Measurements from ENCODE around the gene FOXO4. TPM values are rescaled to one million over a fixed set of nuclear protein-coding genes. Genes with fewer than 3 reads are reported as not detected.
A peak's percentile ranks its signal among the peaks of the same experiment; 100 is the strongest.
"Not testable (repeated sequence)": the region's sequence is repeated elsewhere in the genome, so short reads cannot be mapped to it uniquely, and the experiment has no call there.

Gene FOXO4, protein sequence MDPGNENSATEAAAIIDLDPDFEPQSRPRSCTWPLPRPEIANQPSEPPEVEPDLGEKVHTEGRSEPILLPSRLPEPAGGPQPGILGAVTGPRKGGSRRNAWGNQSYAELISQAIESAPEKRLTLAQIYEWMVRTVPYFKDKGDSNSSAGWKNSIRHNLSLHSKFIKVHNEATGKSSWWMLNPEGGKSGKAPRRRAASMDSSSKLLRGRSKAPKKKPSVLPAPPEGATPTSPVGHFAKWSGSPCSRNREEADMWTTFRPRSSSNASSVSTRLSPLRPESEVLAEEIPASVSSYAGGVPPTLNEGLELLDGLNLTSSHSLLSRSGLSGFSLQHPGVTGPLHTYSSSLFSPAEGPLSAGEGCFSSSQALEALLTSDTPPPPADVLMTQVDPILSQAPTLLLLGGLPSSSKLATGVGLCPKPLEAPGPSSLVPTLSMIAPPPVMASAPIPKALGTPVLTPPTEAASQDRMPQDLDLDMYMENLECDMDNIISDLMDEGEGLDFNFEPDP
- 3.8 and 4.9 TPM in 2 replicates for total RNA-seq (2014; rRNA removed; shearing (Covaris generic); ENCODE audit: low replicate concordance)

DNA sequence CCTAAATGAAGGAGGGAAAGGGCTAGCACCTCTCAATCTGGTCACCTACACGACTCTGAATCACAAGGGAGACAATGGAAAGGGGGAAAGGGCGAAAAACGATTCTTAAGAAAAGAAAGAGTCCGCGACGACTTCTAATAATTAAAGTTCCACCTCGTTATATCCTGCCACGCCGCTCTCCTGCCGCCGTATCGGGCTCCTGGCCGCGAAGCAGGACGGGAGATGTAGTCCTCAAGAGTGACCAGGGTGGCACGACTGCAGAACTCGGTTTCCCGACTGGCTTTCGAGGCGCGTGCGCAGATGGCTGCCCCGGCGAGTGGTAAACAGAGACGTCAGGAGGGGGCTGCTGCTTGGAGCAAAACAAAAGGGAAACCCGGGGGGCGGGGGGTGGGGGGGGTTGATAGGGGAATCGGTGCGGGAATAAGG is at the start of gene FOXO4:
TSS of gene FOXO4 (plus strand) at position 297 of the 426 bp plus-strand sequence. CDS start 678 bp downstream, outside the sequence.
- Histone ChIP-seq H3K9me3 (no peaks in the 10 kb centered on the region), H3K27me3 (no peaks in the 10 kb centered on the region), H3K4me3 (peak within 1 kb of the TSS; percentile 58), H3K36me3 (no peaks in the 10 kb centered on the region)
- DNase-seq: peak; percentile 84

DNA sequence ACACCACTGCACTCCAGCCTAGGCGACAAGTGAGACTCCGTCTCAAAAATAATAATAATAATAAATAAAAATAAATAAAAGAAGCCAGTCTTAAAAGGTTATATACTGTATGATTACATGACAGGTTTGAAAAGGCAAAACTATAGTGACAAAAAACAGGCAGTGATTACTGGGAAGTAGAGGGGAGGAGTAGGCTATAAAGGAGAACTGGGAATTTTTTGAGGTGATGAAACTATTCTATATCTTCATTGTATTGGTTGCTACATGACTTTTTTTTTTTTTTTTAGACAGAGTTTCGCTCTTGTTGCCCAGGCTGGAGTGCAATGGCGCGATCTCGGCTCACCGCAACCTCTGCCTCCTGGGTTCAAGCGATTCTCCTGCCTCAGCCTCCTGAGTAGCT is 47.8 kb upstream of the FOXO4 start:
- H3K27me3 ChIP-seq, H3K9me3 ChIP-seq, H3K4me3 ChIP-seq, H3K36me3 ChIP-seq, DNase-seq: not testable (repeated sequence)

DNA sequence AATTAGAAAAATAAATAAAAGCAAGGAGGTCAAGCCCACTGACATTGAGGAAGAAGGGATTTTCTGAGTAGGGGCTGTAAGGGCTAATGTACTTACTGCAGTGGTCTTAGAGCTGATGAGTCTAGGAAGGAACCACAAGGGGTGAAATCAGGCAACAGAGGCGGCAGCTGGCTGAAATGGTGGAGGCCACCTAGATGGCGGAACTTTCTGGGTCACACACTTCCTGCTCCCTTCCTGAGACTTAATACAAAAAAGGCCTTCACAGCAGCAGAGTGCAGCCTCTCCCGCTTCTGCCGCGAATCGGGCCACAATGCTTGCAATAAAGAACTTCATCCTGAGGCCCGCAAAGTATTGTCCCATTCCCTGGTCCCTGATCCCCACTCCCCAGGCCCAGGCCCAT is 42.9 kb upstream of the FOXO4 start:
- H3K27me3 ChIP-seq: no peaks in the 10 kb centered on the region
- H3K9me3 ChIP-seq: no peaks in the 10 kb centered on the region
- H3K4me3 ChIP-seq: no peak overlapping the region
- no peaks in the 10 kb centered on the region for H3K36me3 ChIP-seq
- DNase-seq: no peak

DNA sequence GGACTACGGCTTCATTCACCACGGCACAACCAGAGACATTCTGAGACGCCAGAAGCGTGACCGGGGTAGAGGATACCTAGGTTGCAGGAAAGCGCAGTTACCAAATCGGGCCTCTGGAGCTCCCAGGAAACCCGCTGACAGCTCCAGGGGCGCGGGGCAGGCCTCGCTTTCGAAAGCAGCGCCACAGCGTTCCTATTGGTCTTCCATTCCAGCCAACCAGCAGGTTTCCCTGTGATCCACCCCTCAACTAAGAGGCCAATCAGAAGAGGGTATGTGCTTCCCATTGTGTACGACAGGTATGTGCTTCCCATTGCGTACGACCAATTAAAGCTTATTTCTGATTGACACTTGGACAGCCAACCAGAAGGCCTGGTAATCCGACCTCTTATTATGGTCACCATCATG is 42.4 kb upstream of the FOXO4 start:
- Histone ChIP-seq H3K27me3 (no peaks in the 10 kb centered on the region), H3K9me3 (no peaks in the 10 kb centered on the region), H3K36me3 (no peaks in the 10 kb centered on the region), H3K4me3 (no peak overlapping the region)
- DNase-seq: no peak

DNA sequence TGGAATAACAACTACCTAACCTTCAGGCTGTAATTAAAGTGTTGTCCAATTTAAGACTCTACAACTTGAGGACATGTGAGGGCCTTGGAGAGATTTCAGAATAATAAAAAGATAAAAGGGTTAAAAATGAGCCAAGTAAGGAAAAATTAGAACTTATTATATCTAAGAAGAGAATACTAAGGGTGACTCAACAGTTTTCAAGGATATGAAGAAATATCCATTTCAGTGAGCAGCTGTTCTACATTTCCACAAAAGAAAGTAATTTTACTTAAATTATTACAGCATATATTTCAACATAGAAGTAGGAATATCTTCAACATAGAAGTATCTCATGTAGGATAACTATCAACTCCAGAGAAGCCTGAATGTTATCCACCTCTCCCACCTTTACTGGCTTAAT is 38.8 kb upstream of the FOXO4 start:
- Histone ChIP-seq H3K27me3 (no peaks in the 10 kb centered on the region), H3K36me3 (no peaks in the 10 kb centered on the region; the same call in 1 of the 2 replicates), H3K9me3 (no peaks in the 10 kb centered on the region), H3K4me3 (no peak overlapping the region)
- DNase-seq: no peak

DNA sequence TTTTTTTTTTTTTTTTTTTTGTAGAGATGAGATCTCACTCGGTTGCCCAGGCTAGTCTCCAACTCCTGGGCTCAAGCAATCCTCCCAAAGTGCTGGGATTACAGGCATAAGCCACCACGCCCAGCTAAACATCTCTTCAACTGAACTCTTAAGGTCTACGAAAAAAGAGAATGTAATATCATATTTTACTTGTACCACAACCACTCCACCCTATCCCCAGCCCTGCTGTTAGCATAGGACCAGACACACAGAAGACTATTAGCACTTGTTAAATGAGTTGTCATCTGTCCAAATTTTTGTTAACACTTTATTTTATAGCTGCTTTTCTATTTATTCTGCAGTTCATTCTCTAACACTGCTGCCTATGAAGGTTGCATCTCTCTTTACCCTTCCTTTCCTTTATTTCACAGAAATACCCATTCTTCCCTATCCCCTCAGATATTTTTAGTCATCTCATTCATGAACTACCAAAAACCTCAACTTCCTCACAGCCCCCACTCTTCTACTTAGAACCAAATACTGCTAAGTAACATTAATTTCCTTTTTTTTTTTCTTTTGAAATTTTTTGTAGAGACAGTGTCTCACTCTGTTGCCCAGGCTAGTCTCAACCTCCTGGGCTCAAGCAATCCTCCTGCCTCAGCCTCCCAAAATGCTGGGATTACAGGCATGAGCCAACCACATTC is 37.7 kb upstream of the FOXO4 start:
- DNase-seq: no peak
- H3K36me3 ChIP-seq: no peaks in the 10 kb centered on the region; the same call in 1 of the 2 replicates
- no peak overlapping the region for H3K4me3 ChIP-seq
- H3K9me3 ChIP-seq: no peaks in the 10 kb centered on the region
- H3K27me3 ChIP-seq: no peaks in the 10 kb centered on the region

DNA sequence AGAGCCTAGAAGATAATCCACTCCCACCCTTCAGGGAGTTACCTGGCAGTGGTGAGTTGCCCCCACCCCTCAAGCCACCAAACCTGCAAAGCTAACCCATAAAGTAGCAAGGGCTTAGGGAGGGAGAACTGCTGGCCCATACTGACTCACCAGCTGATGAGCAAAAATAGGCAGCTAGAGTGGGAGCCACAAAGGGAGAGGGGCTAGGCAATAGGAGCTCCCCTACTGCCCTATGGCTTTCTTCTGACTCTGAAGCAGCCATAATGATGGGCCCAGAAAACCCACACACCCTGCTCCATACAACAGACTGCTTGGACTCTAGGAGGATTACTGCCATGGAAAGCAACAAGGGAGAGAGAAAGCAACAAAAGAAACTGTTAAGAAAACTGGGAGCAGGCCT is 35.5 kb upstream of the FOXO4 start:
- no peaks in the 10 kb centered on the region for H3K27me3 ChIP-seq
- DNase-seq: no peak
- H3K36me3 ChIP-seq: no peaks in the 10 kb centered on the region; the same call in 1 of the 2 replicates
- H3K9me3 ChIP-seq: no peaks in the 10 kb centered on the region
- no peak overlapping the region for H3K4me3 ChIP-seq

DNA sequence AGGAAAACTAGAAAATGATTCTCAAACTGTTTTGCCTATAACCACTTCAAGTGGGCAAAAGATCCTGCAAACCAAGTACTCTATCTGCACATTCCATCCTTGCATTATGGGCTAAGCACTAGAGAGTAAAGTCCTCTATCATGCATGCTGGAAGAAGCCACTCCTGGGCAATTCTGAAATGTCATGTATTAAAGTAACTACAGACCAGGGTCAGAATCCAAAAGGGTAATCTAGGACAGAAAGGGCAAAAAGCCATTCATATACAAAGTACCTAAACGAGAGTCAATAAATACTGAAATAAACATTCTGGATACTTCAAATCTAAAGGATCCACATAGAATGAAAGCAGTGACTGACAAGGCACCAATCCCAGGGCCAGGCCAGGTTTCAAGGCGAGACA is 28.6 kb upstream of the FOXO4 start:
- Histone ChIP-seq H3K36me3 (no peaks in the 10 kb centered on the region; the same call in 1 of the 2 replicates), H3K27me3 (no peaks in the 10 kb centered on the region), H3K4me3 (peak overlapping the region; percentile 86), H3K9me3 (no peaks in the 10 kb centered on the region)
- DNase-seq: no peak

DNA sequence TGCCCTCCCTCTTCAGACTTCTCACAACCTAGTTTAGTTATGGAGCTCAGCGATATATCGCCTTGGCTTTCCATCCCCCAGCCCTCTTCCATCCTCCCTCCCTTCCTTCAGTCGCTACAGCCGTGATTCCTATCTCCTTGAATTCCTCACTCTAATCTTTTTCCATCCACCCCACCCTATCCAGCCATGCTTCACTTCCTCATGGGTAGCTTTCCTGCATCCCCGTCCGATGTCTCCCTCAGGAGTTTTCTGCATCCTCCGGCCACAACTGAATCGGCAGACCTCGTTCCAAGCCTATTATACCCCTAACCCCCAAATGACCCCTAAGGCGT is 28.0 kb upstream of the FOXO4 start:
- Histone ChIP-seq H3K27me3 (no peaks in the 10 kb centered on the region; the same call in 1 of the 2 replicates), H3K9me3 (no peaks in the 10 kb centered on the region), H3K36me3 (no peaks in the 10 kb centered on the region; the same call in 1 of the 2 replicates), H3K4me3 (peak overlapping the region; percentile 86)
- DNase-seq: no peak

DNA sequence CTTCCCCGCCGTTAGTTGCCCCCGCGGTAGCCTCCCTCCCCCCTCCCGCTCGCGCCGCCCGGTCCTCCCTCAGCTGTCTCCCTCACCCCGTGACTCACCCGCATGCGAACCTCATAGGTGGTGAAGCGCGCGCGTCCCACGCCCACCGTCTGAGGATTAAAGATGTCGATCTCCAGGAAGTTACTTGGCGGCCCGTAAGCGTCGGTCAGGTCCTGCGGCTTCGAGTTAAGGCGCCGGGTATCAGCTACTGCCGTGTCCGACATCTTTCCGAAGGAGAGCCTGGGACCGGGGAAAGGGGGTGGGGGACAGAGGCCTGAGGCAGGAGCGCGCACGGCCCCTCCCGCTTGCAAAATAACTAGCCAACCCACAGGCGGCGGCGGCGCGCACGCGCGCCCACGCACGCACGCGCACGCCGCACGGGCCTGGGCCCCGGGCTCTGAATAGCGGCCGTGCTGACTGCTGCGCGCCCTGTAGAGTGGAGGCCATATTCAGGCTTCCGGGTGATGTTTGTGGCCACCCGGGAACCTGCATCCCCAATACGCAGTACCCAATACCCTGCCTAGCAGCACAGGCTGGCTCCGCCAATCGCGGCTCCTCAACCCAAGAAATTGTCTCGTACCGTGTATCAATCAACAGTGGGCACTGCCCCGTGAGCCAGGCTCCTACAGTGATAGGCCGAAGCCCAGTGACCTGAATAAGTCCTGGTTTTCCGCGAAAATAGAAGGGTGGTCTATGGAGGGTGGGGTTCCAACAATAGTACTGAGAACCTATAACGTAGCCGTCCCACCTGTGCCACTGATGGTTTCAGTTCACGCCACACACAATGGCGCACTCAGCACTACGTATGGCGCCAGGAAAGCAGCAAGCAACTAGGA is 27.4 kb upstream of the FOXO4 start, which contains the start of gene SNX12:
TSS of gene SNX12 (minus strand) at position 291 of the 875 bp plus-strand sequence. CDS start at position 263, 28 bp downstream.
- Histone ChIP-seq H3K4me3 (peak within 1 kb of the TSS; percentile 86), H3K9me3 (no peaks in the 10 kb centered on the region), H3K36me3 (no peaks in the 10 kb centered on the region; the same call in 1 of the 2 replicates), H3K27me3 (no peaks in the 10 kb centered on the region; the same call in 1 of the 2 replicates)
- peak; percentile 94 for DNase-seq

DNA sequence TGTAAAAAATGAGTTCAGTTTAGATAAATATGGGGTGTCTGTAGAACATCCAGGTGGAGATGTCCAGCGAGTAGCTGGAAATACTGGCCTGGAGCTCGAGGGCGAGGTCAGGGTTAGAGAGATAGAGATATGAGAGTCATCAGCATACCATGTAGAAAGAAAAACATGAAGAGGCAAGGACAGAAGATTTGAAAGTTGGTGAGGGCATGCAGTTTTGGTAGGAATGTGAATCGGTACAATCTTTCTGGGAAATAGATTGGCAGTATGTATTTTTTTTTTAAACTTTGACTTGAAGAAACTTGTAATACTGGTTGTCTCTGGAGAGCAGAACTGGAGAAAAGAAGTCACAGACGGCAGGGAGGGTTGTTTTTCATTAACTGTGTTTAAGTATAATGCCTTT is 25.1 kb upstream of the FOXO4 start:
- DNase-seq: no peak
- no peak overlapping the region for H3K4me3 ChIP-seq
- H3K36me3 ChIP-seq: no peaks in the 10 kb centered on the region; the same call in 1 of the 2 replicates
- no peaks in the 10 kb centered on the region; the same call in 1 of the 2 replicates for H3K27me3 ChIP-seq
- H3K9me3 ChIP-seq: no peaks in the 10 kb centered on the region

DNA sequence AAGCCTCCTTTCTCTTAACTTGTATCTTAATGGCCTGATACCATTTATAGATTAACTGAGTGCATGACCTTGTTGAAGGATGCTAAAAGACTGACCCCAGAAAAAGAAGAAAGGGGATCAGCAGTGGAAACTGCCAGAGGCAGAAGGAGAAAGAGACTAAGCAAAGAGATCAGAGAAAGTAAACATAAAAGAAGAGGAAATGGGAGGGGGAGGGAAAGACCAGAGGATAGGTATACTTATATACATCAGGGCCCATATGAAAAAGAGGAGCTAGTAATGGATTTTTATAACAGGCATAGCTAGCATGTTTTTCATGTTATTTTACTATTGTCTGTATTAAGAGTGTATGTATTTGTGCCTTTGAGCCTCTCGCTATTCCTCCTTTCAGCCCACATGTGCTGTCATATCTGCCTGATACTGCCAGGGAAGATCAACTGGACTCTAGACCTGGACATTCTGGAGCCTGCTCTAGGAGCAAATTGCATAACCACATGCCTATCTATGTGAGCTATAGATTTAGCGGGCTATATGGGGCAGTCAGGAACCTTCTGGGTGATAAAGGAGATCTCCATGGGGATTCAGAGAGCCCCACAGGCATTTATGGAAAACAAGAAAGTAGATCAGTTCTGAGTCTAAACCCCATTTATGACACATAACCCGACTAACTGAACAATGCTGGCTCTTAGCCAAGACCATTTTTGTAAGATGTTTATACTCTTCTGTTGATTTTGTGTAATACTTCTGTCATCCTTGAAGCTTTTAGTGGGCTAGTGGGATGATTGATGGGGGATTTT is 14.1 kb upstream of the FOXO4 start:
- Histone ChIP-seq H3K27me3 (no peaks in the 10 kb centered on the region), H3K9me3 (no peaks in the 10 kb centered on the region), H3K36me3 (no peaks in the 10 kb centered on the region), H3K4me3 (no peak overlapping the region)
- DNase-seq: no peak

DNA sequence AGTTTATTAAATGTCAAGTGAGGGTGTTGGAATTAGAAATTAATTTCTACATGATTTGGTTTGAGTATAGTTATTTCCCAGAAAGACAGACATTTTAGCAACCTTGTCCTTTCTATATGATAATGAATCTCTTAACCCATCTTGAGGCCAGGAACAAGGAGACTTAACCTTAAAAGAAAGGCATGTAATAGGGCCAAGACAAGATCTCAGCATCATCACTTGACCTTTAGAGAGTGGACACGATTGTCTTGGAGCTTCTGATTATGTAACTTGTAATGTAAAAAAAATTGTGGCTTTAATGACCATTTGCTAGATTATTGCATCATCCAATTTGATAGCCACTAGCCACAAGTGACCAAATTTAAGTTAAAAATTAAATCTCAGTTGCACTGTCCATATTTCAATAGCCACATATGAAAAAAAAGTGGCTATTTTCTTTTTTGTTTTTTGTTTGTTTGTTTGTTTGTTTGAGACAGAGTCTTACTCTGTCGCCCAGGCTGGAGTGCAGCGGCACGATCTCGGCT is 13.5 kb upstream of the FOXO4 start:
- H3K9me3 ChIP-seq: no peaks in the 10 kb centered on the region
- H3K27me3 ChIP-seq: no peaks in the 10 kb centered on the region
- DNase-seq: no peak
- H3K36me3 ChIP-seq: no peaks in the 10 kb centered on the region
- H3K4me3 ChIP-seq: no peak overlapping the region

DNA sequence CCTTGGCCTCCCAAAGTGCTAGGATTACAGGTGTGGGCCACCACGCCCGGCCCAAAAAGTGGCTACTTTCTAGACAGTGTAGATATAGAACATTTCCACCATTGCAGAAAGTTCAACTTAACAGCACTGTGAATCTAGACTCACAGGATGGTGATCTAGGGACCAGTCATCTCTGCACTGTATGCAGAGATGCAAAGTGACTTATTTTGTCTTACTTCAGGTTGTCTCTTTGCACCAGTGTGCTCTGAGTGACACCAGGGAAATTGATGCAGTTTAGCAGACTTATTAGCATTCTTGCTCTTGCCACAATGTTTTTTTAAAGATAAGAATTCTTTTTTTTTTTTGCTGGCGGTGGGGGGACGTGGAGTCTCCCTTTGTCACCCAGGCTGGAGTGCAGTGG is 12.8 kb upstream of the FOXO4 start:
- Histone ChIP-seq H3K27me3 (no peaks in the 10 kb centered on the region), H3K9me3 (no peaks in the 10 kb centered on the region), H3K4me3 (no peak overlapping the region), H3K36me3 (no peaks in the 10 kb centered on the region)
- no peak for DNase-seq

DNA sequence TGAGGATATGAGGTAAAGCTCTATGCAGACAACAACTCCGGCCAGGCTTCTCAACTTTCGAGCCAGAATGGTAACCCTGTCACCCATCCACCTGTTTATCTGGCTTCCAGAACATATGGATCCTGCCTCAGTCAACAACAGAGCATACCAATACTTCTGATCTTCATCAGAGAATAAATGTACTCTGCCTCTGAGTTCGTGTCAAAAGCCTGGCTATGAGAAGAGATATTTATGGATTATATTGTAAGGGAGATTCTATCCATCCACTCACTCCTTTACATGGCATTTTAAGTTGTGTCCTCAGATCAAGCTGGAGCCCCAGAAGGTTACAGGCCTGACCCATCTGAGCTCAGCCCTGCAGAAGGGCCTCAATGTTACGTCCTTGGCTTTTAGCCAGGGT is 9.8 kb upstream of the FOXO4 start:
- H3K36me3 ChIP-seq: no peaks in the 10 kb centered on the region
- no peak overlapping the region for H3K4me3 ChIP-seq
- DNase-seq: no peak
- H3K27me3 ChIP-seq: no peaks in the 10 kb centered on the region
- H3K9me3 ChIP-seq: no peaks in the 10 kb centered on the region

DNA sequence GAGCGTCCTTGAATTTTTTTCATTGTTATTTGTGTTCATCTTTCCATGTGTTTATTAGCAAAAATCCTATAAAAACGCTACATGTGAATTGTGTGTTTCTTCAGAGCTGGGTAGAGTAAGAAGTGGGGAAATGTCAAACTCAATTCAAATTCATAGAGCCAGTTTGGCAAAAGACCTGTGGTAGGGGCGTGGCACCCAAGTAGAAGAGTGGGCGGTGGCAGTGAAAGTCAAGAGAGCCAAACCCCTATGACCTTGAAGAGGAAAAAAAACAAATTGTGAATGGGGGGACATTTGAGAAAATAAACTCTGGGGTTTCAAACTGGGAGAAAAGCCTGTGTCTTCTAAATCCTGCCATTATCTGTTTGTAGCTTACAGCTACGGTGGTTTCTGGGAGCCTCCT is 4.4 kb upstream of the FOXO4 start:
- no peaks in the 10 kb centered on the region for H3K27me3 ChIP-seq
- no peak for DNase-seq
- no peaks in the 10 kb centered on the region for H3K36me3 ChIP-seq
- H3K9me3 ChIP-seq: no peaks in the 10 kb centered on the region
- no peak overlapping the region for H3K4me3 ChIP-seq
